ENCODE results near the gene PKD2.
"Not testable (repeated sequence)": the region's sequence is repeated elsewhere in the genome, so short reads cannot be mapped to it uniquely, and the experiment has no call there.

The PKD2 gene

DNA sequence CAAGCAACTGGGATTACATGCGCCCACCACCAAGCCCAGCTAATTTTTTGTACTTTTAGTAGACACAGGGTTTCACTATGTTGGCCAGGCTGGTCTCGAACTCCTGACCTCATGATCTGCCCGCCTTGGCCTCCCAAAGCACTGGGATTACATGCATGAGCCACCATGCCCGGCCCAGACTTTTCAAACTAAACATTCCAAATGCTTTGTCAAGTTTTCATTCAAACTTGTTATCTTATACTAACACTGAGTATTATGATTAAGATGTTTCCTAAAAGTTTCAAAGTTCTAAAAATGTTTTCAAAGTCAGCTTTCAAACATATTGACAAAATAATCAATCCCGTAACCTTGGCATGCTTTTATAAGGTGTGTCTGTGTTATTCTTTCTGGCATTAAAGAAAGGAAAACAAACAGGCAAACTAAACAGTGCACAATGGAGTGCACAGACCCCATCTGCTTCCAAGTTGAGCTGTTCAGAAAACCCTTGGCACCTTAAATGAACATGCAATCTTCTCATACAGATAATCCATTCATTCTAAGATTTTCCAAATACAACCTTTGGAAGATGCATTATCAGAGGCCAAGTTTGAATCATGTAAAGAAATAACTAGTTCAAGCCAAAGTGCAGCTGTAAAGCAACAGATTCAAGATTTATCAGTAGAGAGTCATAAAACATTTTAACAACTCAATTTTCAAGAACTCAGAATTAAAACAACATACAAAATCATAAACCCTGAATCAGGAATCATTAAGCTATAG, 101.9 kb downstream of the PKD2 start:
- no peak for DNase-seq

DNA sequence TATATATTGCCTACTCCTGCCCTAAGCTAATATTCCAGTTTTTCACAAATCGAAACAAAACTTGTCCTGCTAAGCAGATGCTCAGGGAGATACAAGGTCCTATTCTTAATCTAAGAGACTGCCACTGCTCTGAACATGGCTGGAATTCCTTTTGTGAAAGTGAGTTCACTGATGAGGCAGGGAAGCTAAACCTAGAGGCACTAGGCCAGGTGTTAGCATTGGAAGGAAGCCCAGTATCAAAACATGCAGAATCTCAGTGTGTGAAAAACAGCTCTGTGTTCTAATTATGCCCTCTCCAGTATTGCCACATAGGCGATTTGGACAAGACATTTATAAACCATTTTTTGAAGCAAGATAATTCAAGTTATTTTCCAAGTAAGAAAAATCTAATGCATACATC, 103.4 kb downstream of the PKD2 start:
- DNase-seq = no peak

DNA sequence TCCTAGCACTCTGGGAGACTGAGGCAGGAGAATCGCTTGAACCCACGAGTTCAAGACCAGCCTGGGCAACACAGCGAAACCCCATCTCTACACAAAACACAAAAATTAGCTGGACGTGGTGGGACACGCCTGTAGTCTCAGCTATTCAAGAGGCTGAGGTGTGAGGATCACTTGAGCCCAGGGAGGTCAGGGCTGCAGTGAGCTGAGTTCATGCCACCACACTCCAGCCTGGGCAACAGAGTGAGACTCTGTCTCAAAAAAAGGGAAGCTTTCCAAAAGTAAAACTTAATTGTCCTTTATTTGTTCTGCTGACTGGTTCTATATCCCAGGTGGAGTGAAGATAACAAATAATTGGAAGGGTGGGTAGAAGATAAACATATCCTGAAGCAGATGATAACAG, 105.4 kb downstream of the PKD2 start:
- DNase-seq = no peak

DNA sequence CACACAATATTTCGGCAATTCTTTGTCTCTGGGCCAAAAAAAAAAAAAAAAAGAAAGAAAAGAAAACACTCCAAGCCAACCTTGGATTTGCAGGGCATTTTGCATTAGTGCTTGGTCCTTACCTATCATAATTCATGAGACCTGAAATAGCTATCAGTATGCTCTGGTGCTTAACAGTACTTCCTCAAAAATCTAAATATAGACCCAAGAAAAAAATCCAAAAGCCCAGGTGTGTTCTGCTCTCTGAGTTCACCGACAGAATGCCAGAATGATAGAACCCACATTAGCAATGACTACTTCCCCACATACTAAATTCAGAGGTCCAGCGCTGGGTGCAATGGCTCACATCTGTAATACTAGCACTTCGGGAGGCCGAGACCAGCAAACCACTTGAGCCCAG, 108.2 kb downstream of the PKD2 start:
- DNase-seq = no peak

DNA sequence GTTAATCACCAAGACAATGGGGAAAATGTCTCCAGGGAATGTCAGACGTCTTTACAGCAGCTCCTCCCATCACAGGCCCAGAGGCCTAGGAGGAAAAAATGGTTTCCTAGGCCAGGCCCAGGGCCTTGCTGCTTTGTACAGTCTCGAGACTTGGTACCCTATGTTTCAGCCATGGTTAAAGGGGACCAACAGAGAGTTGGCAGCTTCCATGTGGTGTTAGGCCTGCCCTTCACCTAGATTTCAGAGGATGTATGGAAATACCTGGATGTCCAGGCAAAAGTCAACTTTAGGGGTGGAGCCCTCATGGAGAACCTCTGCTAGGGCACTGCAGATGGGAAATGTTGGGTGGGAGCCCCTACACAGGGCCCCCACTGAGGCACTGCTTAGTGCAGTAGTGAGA, 112.5 kb downstream of the PKD2 start:
- DNase-seq = no peak

DNA sequence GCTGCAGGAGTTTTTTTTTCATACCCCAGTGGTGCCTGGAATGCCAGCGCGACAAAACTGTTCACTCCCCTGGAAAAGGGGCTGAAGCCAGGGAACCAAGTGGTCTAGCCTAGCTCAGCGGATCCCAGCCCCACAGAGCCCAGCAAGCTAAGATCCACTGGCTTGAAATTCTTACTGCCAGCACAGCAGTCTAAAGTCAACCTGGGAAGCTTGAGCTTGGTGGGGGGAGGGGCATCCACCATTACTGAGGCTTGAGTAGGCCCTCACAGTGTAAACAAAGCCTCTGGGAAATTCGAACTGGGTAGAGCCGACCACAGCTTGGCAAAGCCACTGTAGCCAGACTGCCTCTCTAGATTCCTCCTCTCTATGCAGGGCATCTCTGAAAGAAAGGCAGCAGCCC, 114.8 kb downstream of the PKD2 start:
- not testable (repeated sequence) for DNase-seq
